OCI-LY7 (cell line): ENCODE results near the gene IL9. TPM values are rescaled to one million over a fixed set of nuclear protein-coding genes. Genes with fewer than 3 reads are reported as not detected.

Experiments used
- BruUV-seq: library from RNA; stranded (reverse); fragments of 400-500 nt; replicated peaks from 2 replicates; lab custom pipeline; 2021; lab: Mats Ljungman, UMichigan
- CTCF ChIA-PET: fragments of 300-600 bp; sonication (Branson Sonifier 250); formaldehyde crosslinking; loops from one replicate; lab custom pipeline; 2022; ENCODE audit warnings: antibody characterized with exemption; ENCODE audit not compliant: unreplicated experiment; lab: Charles Lee
- POLR2A ChIA-PET: fragments of 300-600 bp; sonication (Branson Sonifier 250); formaldehyde crosslinking; loops from one replicate; lab custom pipeline; 2022; ENCODE audit warnings: antibody characterized with exemption; lab: Charles Lee
- DNase-seq: peaks from one replicate; pipeline ENCODE4 v3.0.0-alpha.2; 2015; ENCODE audit warnings: low spot score
- H2AFZ ChIP-seq: fragments of 200-600 bp; sonication (generic), shearing (Covaris generic); 2 replicates; pipeline ENCODE4 v1.6.1; 2014; ENCODE audit warnings: mild to moderate bottlenecking, antibody characterized with exemption, low read length, moderate library complexity
- H3K27ac ChIP-seq: fragments of 200-600 bp; sonication (generic); 2 replicates; pipeline ENCODE4 v1.5.1; 2014; ENCODE audit warnings: mixed run types, low read depth, mild to moderate bottlenecking, moderate library complexity, low read length, inconsistent platforms; ENCODE audit not compliant: poor library complexity, severe bottlenecking
- H3K36me3 ChIP-seq: fragments of 200-600 bp; sonication (generic); 2 replicates; pipeline ENCODE4 v1.6.1; 2014; ENCODE audit warnings: mild to moderate bottlenecking, antibody characterized with exemption, low read length, moderate library complexity, mixed read lengths; ENCODE audit not compliant: insufficient read depth
- H3K4me1 ChIP-seq: fragments of 200-600 bp; sonication (generic); 2 replicates; pipeline ENCODE4 v1.5.1; 2014; ENCODE audit warnings: mild to moderate bottlenecking, low read length; ENCODE audit not compliant: insufficient read depth, poor library complexity, severe bottlenecking
- H3K4me2 ChIP-seq: fragments of 200-600 bp; sonication (generic); 2 replicates; pipeline ENCODE4 v1.6.1; 2014; ENCODE audit warnings: mild to moderate bottlenecking, low read length
- H3K4me3 ChIP-seq: fragments of 200-600 bp; sonication (generic); 2 replicates; pipeline ENCODE4 v1.5.1; 2014; ENCODE audit warnings: mild to moderate bottlenecking, low read depth, low read length; ENCODE audit not compliant: poor library complexity, severe bottlenecking
- H3K79me2 ChIP-seq: fragments of 200-600 bp; sonication (generic); 2 replicates; pipeline ENCODE4 v1.6.1; 2016; ENCODE audit warnings: low read depth, mild to moderate bottlenecking, low read length, moderate library complexity, mixed read lengths; ENCODE audit not compliant: insufficient read depth
- H3K9me2 ChIP-seq: fragments of 200-600 bp; sonication (generic); 2 replicates; pipeline ENCODE4 v1.6.1; 2016; ENCODE audit warnings: mild to moderate bottlenecking, low read length, mixed read lengths; ENCODE audit not compliant: insufficient read depth
- H3K9me3 ChIP-seq: fragments of 200-600 bp; sonication (generic); 2 replicates; pipeline ENCODE4 v1.6.1; 2014; ENCODE audit warnings: mild to moderate bottlenecking, mixed run types, low read length, mixed read lengths
- H4K20me1 ChIP-seq: fragments of 200-600 bp; sonication (generic); 2 replicates; pipeline ENCODE4 v1.6.1; 2014; ENCODE audit warnings: mild to moderate bottlenecking, antibody characterized with exemption, low read length, moderate library complexity, mixed read lengths; ENCODE audit not compliant: insufficient read depth
- EZH2phosphoT487 ChIP-seq: fragments of 200-600 bp; sonication (generic); IDR thresholded peaks from 2 replicates; pipeline ENCODE4 v1.6.1; 2018; ENCODE audit warnings: low read depth, borderline replicate concordance, mild to moderate bottlenecking, mixed run types, antibody characterized with exemption, low read length, moderate library complexity, mixed read lengths
- intact Hi-C: fragments of 100-400 bp; cut with micrococcal nuclease; formaldehyde crosslinking; loops from one replicate; pipeline ENCODE4 v1.10.0; 2022; ENCODE audit not compliant: unreplicated experiment
- total RNA-seq, 2 experiments: library from RNA; depleted of rRNA in 1 of 2; stranded (reverse); fragments of >200 nt in 1 of 2; shearing (Covaris generic) in 1 of 2; gene quantifications; 2 replicates each; pipeline ENCODE4 v1.2.3, GENCODE V29; 2014 to 2022
- TF ChIP-seq, protein P1 (sequence below): fragments of 200-600 bp; sonication (generic); conservative IDR thresholded peaks from 2 replicates; pipeline ENCODE4 v1.5.1; 2014; ENCODE audit warnings: mild to moderate bottlenecking, antibody characterized with exemption, low read length, moderate library complexity, mixed read lengths

IL9 gene
- total RNA-seq, 2 experiments from 2014 or later = not detected

DNA sequence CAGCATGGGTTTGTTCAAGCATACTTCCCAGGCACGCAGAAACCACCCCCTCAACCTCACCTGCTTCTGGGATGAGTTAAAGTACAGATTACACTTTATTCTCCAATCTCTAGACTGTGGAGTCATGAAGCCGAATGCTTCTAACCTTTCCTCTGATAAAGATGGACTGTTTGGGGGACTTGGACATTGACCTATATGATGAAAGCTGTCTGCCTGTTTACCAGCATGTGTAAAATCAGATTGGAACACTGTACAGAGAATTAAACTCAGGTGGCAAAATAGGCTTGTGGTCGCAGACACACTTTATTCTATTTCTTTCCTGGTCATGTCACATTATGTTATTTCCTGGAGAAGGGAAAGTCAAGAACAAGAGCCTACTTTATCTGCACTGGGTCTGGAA, 25.7 kb downstream of the IL9 start:
- ChIA-PET POLR2A (interaction anchor here (0.7 kb wide), 1 partner anchor 9 kb away, joined by 3 read pairs; no protein-coding TSS in a partner anchor), CTCF (no interaction called here)
- intact Hi-C loops = no loop called here

DNA sequence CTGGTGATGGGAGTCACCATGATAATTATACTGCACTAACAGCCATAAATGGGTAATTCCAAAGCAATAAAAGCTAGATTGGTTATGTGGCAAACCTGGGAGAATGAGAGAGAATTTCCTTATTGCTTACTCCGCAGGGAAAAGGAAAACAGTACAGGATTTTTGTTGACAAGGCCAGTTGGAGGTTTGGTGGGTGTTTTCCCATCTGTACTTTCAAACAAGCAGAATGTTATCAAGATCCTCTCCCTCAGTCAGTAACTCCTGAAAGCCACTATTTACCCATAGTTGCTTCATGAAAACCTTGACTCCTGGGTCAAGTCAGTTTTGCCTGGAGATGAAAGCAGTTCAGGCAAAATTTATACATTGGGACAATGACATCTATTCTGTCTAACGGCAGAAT, 26.4 kb downstream of the IL9 start:
- H3K79me2 ChIP-seq = no peaks in the 10 kb centered on the region
- H3K4me3 ChIP-seq = no peak overlapping the region
- DNase-seq = no peak
- ChIA-PET POLR2A (no interaction called here), CTCF (no interaction called here)
- BruUV-seq = no TSS peak
- H3K36me3 ChIP-seq = no peaks in the 10 kb centered on the region
- TF ChIP-seq EZH2phosphoT487 = no peak
- TF ChIP-seq, protein P1, sequence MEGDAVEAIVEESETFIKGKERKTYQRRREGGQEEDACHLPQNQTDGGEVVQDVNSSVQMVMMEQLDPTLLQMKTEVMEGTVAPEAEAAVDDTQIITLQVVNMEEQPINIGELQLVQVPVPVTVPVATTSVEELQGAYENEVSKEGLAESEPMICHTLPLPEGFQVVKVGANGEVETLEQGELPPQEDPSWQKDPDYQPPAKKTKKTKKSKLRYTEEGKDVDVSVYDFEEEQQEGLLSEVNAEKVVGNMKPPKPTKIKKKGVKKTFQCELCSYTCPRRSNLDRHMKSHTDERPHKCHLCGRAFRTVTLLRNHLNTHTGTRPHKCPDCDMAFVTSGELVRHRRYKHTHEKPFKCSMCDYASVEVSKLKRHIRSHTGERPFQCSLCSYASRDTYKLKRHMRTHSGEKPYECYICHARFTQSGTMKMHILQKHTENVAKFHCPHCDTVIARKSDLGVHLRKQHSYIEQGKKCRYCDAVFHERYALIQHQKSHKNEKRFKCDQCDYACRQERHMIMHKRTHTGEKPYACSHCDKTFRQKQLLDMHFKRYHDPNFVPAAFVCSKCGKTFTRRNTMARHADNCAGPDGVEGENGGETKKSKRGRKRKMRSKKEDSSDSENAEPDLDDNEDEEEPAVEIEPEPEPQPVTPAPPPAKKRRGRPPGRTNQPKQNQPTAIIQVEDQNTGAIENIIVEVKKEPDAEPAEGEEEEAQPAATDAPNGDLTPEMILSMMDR = no peak
- intact Hi-C loops = no loop called here
- H2AFZ ChIP-seq = no peak overlapping the region
- no peak overlapping the region for H3K27ac ChIP-seq
- no peaks in the 10 kb centered on the region for H4K20me1 ChIP-seq
- H3K9me3 ChIP-seq = no peaks in the 10 kb centered on the region
- no peaks in the 10 kb centered on the region for H3K4me1 ChIP-seq
- H3K9me2 ChIP-seq = no peaks in the 10 kb centered on the region
- H3K4me2 ChIP-seq = no peak overlapping the region

More for the DNA sequence above, 25.7 kb downstream of the IL9 start:
- Histone ChIP-seq H4K20me1 (no peaks in the 10 kb centered on the region), H2AFZ (no peak overlapping the region), H3K36me3 (no peaks in the 10 kb centered on the region), H3K4me1 (no peaks in the 10 kb centered on the region), H3K4me2 (no peak overlapping the region), H3K79me2 (no peaks in the 10 kb centered on the region), H3K9me3 (no peaks in the 10 kb centered on the region), H3K27ac (no peak overlapping the region), H3K9me2 (no peaks in the 10 kb centered on the region), H3K4me3 (no peak overlapping the region)
- TF ChIP-seq, protein P1 = no peak
- TF ChIP-seq EZH2phosphoT487 = no peak
- no TSS peak for BruUV-seq
- DNase-seq = no peak

DNA sequence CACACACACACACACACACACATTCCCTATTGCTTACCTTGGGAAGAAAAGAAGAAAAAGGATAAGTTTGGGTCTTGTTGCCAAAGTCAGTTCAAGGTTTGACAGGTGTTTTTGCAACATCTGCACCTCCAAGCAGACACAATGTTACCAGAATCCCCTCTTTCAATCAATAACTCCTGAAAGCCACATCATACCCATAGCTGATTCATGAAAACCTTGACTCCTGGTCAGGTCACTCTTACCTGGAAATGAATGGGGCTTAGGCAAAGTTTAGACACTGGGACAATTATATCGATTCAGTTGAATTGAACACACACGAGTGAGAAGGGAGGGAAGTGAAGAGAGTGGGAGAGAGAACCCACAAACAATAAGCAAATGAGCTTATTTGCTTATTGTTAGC, 27.0 kb downstream of the IL9 start:
- Histone ChIP-seq H3K4me3 (no peak overlapping the region), H3K9me3 (no peaks in the 10 kb centered on the region), H3K27ac (no peak overlapping the region), H3K79me2 (no peaks in the 10 kb centered on the region), H2AFZ (no peak overlapping the region), H3K9me2 (no peaks in the 10 kb centered on the region), H3K4me2 (no peak overlapping the region), H4K20me1 (no peaks in the 10 kb centered on the region), H3K4me1 (no peaks in the 10 kb centered on the region), H3K36me3 (no peaks in the 10 kb centered on the region)
- BruUV-seq = no TSS peak
- DNase-seq = no peak
- ChIA-PET POLR2A (no interaction called here), CTCF (no interaction called here)
- no peak for TF ChIP-seq EZH2phosphoT487
- TF ChIP-seq, protein P1 = no peak
- intact Hi-C loops = no loop called here
